Measurements from ENCODE around the gene SLC35B2. TPM values are rescaled to one million over a fixed set of nuclear protein-coding genes. Genes with fewer than 3 reads are reported as not detected.

The SLC35B2 gene
- total RNA-seq, 1 experiment from 2014 or later: 90.6 TPM

- H3K4me1 ChIP-seq (ENCODE audit: insufficient read depth, low read length): peaks cover 29% of the 10 kb centered on the region
- no peak overlapping the region for H3K27ac ChIP-seq (ENCODE audit: low read length)
- H4K20me1 ChIP-seq (ENCODE audit: low read length): peaks cover 5% of the 10 kb centered on the region; the same call in 1 of the 2 replicates
- H3K36me3 ChIP-seq (ENCODE audit: low read depth, low read length): no peaks in the 10 kb centered on the region
- H3K27me3 ChIP-seq (ENCODE audit: low read length): no peaks in the 10 kb centered on the region
- H3K4me3 ChIP-seq (ENCODE audit: low read length): no peak overlapping the region
- intact Hi-C loops (cut with micrococcal nuclease): loop anchor here (1.0 kb wide), 1 partner anchor 16 kb away; no protein-coding TSS in a partner anchor
- peak; percentile 45 for ATAC-seq
- BruUV-seq (replicated peaks): no TSS peak
- no peak overlapping the region for H3K9ac ChIP-seq (ENCODE audit: low read length)
- no peak for TF ChIP-seq EZH2phosphoT487 (IDR thresholded peaks at IDR 0.05; ENCODE audit: borderline replicate concordance, low read length)
- peak; percentile 78 for TF ChIP-seq CTCF (conservative IDR thresholded peaks at IDR 0.05; ENCODE audit: low read depth, low read length)
- DNase-seq: peak; percentile 81
- no peaks in the 10 kb centered on the region for H3K9me2 ChIP-seq (replicated peaks; ENCODE audit: low read length)
- H3K4me2 ChIP-seq (ENCODE audit: low read length): peak overlapping the region; percentile 37; the same call in 1 of the 2 replicates
- CTCF ChIA-PET: interaction anchor here (0.5 to 1.0 kb wide), 7 partner anchors 13 to 225 kb away, joined by 3 to 15 read pairs (median 7); partner anchors contain the start of gene SLC35B2
- peaks cover 4% of the 10 kb centered on the region for H3F3A ChIP-seq (ENCODE audit: low read length, unreplicated experiment)
- H2AFZ ChIP-seq (ENCODE audit: low read length): no peak overlapping the region
- H3K79me2 ChIP-seq (ENCODE audit: low read length): peaks cover 26% of the 10 kb centered on the region
- POLR2A ChIA-PET (ENCODE audit: unreplicated experiment): interaction anchor here (0.6 kb wide), 1 partner anchor 35 kb away, joined by 24 read pairs; no protein-coding TSS in a partner anchor
- H3K9me3 ChIP-seq (ENCODE audit: low read length): no peaks in the 10 kb centered on the region
These were observed 35.9 kb downstream of the SLC35B2 start for GRCh38 chr6:44221291-44221960.

- peaks cover 21% of the 10 kb centered on the region for H3K79me2 ChIP-seq (ENCODE audit: low read length)
- no peaks in the 10 kb centered on the region for H3K9me2 ChIP-seq (replicated peaks; ENCODE audit: low read length)
- H3K4me1 ChIP-seq (ENCODE audit: insufficient read depth, low read length): peaks cover 29% of the 10 kb centered on the region
- H3K27ac ChIP-seq (ENCODE audit: low read length): no peak overlapping the region
- H4K20me1 ChIP-seq (ENCODE audit: low read length): peaks cover 5% of the 10 kb centered on the region; the same call in 1 of the 2 replicates
- peaks cover 4% of the 10 kb centered on the region for H3F3A ChIP-seq (ENCODE audit: low read length, unreplicated experiment)
- H3K9ac ChIP-seq (ENCODE audit: low read length): no peak overlapping the region
- H3K27me3 ChIP-seq (ENCODE audit: low read length): no peaks in the 10 kb centered on the region
- ATAC-seq (no peak), DNase-seq (no peak)
- intact Hi-C loops (cut with micrococcal nuclease): loop anchor here (1.0 kb wide), 1 partner anchor 16 kb away; no protein-coding TSS in a partner anchor
- ChIA-PET CTCF (interaction anchor here (1.0 kb wide), 1 partner anchor 17 kb away, joined by 3 read pairs; no protein-coding TSS in a partner anchor), POLR2A (ENCODE audit: unreplicated experiment) (no interaction called here)
- no peaks in the 10 kb centered on the region for H3K9me3 ChIP-seq (ENCODE audit: low read length)
- H2AFZ ChIP-seq (ENCODE audit: low read length): no peak overlapping the region
- H3K4me3 ChIP-seq (ENCODE audit: low read length): no peak overlapping the region
- no peaks in the 10 kb centered on the region for H3K36me3 ChIP-seq (ENCODE audit: low read depth, low read length)
- no peak overlapping the region for H3K4me2 ChIP-seq (ENCODE audit: low read length)
- TF ChIP-seq EZH2 (IDR thresholded peaks at IDR 0.05; ENCODE audit: low read length, unreplicated experiment) (no peak), EZH2phosphoT487 (IDR thresholded peaks at IDR 0.05; ENCODE audit: borderline replicate concordance, low read length) (no peak), CTCF (conservative IDR thresholded peaks at IDR 0.05; ENCODE audit: low read depth, low read length) (no peak)
- TSS peak; percentile 9 for BruUV-seq (replicated peaks)
These were observed 36.4 kb downstream of the SLC35B2 start for GRCh38 chr6:44220913-44221290.
